Fibroblast of skin of left quadriceps (primary cell): ENCODE results near the gene HIP1R.

Experiments used
- DNase-seq, 2 experiments: peaks; one replicate each; pipeline ENCODE4 v3.0.0-alpha.2; 2013; ENCODE audit warnings: low read depth in 2 of 2

The HIP1R gene

DNA sequence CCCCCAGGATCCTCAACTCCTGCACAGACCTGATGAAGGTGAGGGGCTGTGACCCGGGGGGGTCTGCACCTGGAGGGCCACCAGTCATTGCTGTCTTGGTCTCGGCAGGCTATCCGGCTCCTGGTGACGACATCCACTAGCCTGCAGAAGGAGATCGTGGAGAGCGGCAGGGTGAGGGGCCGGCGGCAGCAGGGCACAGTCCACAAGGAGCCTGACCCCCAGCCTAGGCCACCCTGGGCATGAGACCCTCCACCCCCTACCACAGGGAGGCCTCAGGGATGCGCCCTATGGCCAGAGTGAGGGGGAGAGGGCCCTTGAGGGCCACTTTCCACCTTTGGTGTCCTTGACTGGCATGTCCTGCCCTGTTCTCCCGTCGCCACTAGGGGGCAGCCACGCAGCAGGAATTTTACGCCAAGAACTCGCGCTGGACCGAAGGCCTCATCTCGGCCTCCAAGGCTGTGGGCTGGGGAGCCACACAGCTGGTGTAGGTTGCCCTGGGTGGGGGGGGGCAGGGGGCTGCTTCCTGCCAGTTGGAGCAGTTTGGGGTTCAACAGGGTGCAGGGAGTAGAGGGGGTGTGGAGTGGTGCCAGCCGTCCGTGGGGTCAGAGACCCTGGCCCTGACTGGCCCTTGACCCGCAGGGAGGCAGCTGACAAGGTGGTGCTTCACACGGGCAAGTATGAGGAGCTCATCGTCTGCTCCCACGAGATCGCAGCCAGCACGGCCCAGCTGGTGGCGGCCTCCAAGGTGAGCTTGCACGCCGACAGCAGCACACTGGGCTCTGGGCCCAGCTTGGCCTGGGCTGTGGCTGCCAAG, 25.0 kb downstream of the HIP1R start:
- DNase-seq, result peak; percentile 48 to 50

DNA sequence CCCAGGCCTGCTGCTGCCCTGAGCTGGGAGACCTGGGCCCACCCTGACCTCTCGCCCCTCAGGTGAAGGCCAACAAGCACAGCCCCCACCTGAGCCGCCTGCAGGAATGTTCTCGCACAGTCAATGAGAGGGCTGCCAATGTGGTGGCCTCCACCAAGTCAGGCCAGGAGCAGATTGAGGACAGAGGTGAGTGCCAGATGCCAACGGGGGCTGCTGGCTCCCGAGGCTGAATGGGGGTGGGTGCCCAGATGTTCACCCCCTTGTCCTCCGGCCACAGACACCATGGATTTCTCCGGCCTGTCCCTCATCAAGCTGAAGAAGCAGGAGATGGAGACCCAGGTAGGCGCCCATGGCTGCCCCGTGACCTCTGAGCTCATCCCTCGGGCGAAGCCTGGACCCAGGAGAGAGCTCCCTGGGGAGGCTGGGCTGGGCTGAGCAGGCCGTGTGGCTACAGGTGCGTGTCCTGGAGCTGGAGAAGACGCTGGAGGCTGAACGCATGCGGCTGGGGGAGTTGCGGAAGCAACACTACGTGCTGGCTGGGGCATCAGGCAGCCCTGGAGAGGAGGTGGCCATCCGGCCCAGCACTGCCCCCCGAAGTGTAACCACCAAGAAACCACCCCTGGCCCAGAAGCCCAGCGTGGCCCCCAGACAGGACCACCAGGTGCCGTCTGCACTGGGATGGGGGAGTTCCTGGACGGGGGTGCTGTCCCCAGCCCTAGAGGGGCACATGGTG, 25.8 kb downstream of the HIP1R start:
- DNase-seq, result no peak

DNA sequence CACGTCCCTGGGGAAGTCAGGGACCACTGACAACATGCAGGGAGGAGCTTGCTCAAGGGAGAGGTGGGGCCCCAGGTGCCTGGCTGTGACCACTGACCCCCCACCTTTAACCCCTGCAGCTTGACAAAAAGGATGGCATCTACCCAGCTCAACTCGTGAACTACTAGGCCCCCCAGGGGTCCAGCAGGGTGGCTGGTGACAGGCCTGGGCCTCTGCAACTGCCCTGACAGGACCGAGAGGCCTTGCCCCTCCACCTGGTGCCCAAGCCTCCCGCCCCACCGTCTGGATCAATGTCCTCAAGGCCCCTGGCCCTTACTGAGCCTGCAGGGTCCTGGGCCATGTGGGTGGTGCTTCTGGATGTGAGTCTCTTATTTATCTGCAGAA, 26.3 kb downstream of the HIP1R start:
- no peak for DNase-seq

- DNase-seq, result no peak
Measured at GRCh38 chr12:122862110-122862634, 26.9 kb downstream of the HIP1R start.

DNA sequence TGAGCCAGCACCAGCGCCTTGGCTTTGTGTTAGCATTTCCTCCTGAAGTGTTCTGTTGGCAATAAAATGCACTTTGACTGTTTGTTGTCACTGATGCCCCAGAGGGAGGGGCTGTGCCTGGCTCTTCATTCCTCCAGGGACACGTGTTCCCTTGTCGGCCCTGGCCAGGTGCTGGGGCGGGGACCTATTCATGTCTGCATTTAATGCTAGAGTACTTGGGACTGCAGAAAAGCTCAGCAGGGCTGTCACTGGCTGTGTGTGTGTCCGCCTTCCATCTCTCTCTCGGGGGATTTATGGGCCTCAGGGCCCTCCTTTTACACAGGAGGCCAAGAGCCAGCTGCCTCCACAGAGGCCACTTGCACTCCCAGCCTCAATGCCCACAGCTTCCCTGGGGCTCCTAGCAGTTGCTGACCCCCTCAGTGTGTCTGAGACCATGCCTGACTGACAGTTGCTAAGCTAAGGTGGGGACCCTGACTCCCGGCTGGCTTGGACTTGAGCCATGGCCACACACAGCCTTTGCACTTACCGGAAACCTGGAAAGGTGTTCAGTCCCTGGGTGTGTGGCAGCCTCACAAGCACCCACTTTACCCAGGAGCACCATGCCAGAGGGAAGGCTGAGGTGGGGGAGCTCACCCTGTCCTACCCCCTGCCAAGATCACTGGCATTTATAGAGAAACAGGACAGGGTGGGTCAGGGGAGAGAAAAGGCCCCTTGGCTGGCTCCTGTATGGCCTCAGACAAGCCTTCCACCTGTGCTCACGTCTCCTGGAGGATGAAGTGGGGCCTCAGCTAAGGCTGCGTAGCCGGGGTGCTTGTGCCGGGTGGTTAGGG, 27.8 kb downstream of the HIP1R start:
- DNase-seq, result no peak

- no peak for DNase-seq
Measured at GRCh38 chr12:122864894-122865253, 29.6 kb downstream of the HIP1R start.

GRCh38 chr12:122865268-122866231, 30.3 kb downstream of the HIP1R start:
- DNase-seq, result no peak

GRCh38 chr12:122866379-122866778, 31.1 kb downstream of the HIP1R start:
- no peak for DNase-seq

DNA sequence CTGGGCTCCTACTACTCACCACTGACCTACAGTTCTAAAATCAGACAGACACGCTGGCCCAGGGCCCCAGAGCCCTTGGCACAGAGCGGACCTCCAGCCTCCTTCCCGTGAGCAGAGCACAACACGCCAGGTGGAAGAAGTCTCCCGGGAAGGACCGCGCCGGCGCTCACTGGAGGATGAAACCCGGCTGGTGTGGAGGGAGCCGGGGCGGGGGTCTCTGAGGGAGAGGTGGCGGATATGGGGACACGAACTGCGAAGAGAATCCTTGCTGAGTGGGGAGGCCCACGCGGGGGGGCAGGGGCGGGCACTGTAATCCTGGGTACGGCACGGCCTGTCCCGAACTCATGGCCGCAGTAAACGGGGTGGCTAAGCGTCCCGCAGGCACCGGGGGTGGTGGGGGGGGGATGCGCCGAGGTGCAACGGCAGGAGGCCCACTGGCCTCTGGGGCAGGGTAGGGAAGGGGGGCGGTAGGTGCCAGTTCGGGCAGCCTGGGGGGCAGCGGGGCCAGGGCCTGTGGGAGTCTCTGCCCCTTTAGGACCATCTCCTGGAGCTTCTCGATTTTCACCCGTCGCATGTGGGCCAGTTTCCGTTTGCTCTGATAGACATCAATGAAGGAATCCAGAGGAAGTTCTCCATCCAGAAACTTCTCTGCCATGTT, 31.8 kb downstream of the HIP1R start:
- no peak for DNase-seq

DNA sequence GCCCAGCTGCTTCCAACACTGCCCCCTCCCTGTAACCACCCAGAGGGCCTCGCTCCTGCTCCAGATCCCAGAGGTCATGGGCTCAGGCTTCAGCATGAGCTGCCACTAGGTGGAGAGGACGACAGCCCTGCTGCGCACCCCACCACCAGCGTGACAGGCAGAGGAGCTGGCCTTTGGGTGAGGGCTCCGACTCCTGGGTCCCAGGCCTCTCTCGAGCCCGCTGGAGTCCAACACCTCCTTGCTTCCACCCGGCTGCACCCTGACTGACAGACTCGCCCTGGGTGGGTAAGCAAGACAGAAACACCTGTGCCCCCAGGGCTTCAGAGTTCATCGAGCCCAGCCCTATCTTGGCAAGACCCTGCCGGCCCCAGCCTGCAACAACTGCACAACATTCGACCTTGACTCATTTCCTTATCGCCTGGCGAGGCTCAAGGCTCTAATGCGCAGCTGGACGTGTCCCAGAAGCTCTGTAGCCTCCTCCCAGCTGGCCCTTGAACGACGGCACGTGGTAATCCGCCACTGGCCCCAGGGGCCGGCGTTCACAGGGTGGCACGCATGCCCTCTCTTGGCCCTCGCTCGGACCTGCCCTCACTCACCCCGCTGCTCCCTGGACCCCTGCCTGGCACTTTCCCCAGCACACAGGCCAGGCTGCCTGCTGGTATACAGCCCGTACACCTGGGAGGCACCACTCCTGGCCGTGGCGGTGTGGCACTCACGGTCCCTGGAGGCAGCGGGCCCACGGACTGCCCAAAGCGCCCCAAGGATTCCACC, 32.6 kb downstream of the HIP1R start:
- DNase-seq, result no peak

GRCh38 chr12:122868471-122869177, 33.4 kb downstream of the HIP1R start:
- DNase-seq, result no peak

- no peak for DNase-seq
Measured at GRCh38 chr12:122869207-122869973, 34.1 kb downstream of the HIP1R start.

- DNase-seq, result no peak
Measured at GRCh38 chr12:122870163-122870842, 35.0 kb downstream of the HIP1R start.

DNA sequence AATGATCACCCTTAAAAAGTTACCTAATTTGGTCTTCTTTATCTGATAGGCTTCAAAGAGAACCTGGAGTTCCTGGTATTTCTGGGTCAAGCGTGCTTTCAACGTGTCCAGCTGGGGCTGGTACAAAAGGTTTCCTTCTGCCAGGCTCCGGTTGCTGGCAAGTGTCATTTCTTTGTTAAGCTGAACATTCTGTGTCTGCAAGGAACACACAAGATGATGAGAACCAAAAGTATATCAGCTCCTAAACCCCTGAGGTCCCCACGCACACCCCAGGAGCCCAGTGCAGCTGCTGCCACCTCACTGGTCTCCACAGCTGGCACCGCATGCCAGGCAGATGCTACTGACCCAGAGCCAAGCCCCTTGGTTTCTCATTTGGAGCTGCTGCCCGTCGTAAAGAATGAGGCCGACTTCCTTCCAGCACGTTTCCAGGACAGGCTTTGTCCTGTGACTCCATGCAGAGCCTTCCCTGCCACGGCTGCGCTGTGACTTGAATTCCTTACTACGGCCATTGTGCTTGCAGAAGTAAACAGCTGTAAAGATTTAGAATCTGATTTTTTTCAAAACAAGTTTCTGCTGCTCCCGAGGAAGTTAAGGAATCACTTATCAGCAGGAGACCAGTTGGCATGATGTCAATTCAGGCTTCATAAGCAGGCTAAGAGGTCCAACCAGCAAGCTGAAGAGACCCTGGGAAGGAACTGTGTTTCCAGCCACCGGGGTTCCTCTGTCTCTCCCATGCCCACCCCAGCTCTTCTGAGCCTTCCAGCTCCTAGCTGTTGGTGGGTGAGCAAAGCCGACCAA, 35.8 kb downstream of the HIP1R start:
- DNase-seq, result no peak

- DNase-seq, result peak; percentile 78 to 79
Measured at GRCh38 chr12:122871851-122872780, 36.9 kb downstream of the HIP1R start.
